NK-92 (cell line): Measurements from ENCODE around the gene NSG2.
"Not testable (repeated sequence)": the region's sequence is repeated elsewhere in the genome, so short reads cannot be mapped to it uniquely, and the experiment has no call there.

Experiments
- DNase-seq: peaks from one replicate; lab custom pipeline; 2025; ENCODE audit not compliant: unreplicated experiment; lab: John Stamatoyannopoulos, UW

The NSG2 gene

DNA sequence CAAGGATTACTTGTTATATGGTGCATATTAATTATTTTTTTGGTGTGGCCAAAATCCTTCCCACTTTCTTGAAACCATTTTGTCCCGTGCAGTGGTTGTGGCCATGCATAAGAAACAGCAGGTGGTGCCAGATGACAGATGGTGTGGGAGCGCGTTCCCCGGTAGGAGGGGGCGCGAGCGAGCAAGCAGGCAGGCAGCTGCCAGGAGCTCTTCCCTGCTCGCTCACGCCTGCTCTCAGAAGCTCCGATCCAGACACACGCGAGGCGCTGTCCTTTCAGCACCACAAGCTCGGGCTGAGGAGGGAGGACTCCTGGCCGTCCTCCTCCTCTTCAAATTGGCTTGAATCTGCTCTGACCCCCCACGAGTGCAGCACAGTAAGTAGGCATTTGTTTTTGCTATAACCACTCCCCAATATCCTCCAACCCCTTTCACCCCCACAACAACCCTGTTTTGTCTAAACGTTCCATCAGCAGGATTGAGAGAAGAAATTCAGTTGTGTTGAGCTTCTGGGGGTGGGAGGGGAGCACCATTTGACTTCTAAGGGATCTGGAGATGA, at the start of gene NSG2:
Gene NSG2 (plus strand): TSS at position 237 of the 556 bp plus-strand sequence. CDS start 1,050 bp downstream, outside the sequence.
- DNase-seq = no peak

DNA sequence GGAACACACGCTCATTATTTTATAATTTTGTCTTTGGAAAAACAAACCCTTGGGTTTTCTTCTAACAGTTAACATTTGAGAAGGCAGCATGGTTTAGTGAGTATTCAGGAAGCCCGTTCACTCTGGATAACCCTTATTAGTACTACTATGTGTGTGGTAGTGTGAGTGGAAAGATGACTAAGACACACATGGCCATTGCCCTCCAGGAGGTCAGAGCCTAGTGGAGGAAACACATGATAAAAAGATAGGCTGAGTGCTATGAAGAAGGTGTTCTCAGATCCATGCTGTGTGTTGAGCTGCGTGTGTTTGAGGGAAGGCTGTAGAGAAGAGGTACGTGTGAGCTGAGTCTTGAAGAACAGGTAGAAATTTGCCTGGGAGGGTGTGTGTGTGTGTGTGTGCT, 48.2 kb upstream of the NSG2 start:
- DNase-seq = no peak

DNA sequence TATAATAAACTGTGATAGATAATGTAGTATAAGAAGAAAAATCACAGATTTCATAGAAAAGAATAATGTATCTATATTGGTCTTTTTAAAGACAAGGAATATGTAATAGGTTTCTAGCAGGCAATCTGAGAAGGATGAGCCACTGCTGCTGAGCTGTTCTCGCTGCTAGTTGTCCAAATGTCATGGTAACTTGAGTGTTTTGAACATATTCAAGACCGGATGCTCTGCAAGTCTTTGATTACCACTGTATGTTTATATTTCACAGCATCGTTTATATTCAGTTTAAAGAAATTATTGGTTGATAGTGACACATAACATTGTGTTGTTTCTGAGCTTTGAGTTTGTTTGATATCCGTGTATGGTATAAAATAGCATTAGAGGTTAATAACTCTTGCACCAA, 47.0 kb upstream of the NSG2 start:
- no peak for DNase-seq

DNA sequence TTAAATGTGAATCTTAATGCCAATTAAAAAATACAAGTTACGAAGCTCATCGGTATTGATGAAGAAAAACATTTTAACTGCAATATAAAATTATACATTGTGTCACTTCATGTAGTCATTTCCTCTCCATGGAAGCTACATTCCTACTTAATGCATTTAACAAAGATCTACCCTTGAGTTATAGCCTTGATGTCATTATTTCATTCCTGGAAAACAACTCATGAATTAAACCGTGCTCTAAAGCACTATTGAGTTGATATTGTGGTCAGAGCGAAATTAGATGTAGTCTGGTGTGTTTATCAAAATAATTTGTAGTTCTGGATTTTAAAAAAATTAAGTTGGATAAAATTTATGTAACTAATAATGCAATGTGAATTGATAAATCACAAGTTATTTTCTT, 45.4 kb upstream of the NSG2 start:
- no peak for DNase-seq

DNA sequence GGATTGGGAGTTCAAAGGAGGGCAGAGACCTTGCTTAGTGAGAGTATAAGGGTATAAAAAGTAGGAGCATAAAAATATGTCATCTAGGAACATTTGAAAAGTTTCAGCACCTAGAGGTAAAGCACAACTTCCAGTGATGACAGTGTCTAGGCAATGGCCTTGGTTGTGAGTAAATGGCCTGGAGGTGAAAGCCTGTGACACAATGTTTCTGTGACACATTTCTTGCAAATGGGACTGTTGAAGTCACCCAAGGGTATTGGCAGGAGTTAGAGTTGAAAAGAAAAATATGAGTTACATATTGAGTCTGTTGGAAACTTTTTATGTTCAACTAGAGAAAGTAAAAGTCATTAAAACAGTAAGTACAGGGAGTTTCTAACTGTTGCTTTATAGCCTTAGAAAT, 41.7 kb upstream of the NSG2 start:
- no peak for DNase-seq

DNA sequence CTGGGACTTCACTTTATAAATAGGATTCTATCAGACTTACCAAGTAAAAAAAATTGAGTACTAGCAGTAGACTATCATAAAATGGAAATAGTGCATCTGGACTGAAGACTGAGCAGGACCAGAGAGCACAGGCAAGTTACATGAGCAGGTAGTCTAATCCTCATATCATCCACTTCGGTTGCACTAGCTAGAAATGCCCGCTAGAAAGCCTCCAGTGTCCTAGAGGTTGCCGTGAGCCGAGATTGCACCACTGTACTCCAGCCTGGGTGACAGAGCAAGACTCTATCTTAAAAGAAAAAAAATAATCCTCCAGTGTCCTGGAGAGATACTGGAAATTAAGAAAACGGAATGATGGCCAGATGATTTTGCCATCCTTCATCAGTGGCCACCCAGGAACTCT, 36.6 kb upstream of the NSG2 start:
- no peak for DNase-seq

DNA sequence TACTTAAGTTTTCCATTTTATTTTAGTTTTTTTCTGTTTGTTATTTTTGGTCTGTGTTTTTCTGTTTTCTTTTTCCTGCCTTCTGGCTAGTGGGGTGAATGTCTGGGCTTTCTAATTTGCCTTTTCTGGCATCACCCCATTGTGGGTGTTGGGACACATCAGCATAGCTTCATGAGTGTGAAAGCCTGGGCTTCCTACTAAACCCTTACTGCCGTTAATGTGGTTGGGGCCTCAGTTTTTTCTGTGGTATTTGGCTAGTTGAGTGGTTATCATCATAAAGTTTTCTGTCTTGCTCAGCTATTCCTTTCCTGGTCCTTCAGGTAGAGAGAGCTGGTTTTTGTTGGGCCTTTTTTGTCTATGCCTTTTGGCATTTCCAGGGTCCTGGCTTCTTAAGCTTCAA, 35.1 kb upstream of the NSG2 start:
- DNase-seq = no peak

DNA sequence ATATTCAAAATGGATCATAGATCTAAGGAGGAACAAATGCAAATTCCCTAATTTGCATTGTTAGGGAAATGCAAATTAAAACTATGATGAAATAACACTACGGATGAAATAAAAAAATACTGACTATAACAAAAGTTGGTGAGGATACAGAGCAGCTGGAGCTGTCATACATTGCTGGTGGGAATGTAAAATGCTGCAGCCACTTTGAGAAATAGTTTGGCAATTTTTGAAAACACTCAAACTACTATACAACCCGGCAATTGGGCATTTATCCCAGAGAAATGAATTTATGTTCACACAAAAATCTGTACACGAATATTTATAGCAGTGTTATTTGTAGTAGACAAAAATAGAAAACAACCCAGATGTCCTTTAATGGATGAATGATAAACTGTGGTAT, 34.1 kb upstream of the NSG2 start:
- DNase-seq = no peak

DNA sequence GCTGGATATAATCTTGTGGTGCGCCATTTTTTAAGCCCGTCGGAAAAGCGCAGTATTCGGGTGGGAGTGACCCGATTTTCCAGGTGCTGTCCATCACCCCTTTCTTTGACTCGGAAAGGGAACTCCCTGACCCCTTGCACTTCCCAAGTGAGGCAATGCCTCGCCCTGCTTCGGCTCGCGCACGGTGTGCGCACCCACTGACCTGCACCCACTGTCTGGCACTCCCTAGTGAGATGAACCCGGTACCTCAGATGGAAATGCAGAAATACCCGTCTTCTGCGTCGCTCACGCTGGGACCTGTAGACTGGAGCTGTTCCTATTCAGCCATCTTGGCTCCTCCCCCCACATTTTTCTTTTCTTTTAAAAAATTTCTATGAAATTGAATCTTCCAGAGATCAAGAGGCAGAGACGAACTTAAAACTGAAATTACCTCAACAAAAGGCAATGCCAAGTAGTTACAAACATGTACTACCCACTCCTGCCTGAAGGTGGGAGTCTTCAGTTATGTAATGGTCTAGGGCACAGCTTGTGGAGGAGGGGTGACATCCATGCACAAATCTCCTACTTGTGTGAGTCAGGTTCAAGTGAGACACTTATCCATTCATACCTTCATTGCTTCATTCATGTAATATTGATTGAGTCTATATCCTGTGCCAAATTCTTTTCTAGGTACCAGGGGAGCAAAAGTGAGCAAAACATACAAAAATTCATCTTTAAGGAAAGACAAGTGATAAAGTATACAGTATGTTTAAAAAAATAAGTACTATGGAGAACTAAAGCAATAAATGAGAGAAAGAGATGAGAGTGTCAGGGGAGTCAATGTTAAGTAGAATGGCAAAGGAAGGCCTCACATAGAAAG, 25.2 kb upstream of the NSG2 start:
- DNase-seq = not testable (repeated sequence)

DNA sequence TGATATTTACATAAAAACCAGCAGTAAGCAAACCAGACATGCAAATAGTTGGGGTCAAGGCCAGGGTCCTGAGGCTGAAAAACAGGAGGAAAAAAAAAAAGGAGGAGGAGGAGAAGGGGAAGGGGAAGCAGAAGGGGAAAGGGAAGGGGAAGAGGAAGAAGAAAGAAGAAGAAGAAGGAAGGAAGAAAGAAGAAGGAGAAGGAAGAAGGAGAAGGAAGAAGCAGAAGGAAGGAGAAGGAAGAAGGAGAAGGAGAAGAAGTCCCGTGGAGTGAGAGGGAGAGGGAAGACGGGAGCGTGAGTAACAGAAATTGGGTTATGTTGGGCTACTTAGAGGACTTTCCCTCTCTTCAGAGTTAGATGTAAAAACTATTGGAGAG, 24.6 kb upstream of the NSG2 start:
- no peak for DNase-seq

DNA sequence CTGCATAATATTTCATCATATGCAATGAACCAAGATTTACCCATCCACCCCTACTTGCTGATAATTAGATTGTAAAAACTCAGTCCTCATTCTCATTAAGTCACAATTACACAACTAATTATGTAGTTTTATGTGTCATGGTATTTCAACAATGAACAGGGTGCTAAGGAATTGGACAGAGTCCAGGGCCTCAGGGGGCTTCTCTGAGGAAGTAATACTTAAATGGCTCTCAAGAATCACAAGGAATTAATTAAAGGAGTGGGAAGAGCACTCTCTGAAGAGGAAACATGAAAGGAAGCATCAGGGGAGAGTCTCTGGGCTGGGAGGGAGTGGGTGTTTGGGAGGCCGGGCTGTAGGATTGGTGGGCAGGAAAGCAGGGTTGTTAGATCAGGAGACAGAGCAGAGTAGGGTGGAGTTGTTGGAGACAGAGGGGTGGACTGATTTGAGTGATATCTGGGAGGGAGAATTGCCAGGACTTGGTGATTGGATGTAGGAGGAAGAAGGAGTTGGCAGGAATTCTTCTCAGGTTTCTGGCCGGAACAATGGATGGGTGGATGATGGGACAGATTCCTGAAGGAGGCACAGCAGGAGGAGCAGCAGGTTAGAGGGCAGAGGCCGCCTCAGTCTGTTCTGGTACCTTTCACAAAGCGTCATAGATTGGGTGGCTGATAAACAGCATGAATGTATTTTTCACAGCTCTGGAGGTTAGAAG, 23.0 kb upstream of the NSG2 start:
- DNase-seq = no peak

DNA sequence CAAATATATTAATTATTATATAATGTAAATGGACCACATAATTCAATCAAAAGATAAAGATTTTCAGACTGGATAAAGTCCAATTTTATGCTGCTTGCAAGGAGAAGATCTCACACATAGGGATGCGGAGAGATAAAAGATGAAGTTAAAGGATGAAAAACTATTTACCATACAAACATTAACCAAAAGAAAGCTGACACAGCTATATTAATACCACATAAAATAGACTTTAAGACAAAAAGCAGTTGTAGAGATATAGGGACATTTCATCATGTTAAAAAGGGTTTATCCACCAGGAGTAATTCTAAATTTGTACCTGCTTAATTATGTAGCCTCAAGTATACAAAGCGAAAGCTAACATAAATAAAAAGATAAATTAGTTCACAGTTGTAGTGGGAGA, 15.2 kb upstream of the NSG2 start:
- no peak for DNase-seq

DNA sequence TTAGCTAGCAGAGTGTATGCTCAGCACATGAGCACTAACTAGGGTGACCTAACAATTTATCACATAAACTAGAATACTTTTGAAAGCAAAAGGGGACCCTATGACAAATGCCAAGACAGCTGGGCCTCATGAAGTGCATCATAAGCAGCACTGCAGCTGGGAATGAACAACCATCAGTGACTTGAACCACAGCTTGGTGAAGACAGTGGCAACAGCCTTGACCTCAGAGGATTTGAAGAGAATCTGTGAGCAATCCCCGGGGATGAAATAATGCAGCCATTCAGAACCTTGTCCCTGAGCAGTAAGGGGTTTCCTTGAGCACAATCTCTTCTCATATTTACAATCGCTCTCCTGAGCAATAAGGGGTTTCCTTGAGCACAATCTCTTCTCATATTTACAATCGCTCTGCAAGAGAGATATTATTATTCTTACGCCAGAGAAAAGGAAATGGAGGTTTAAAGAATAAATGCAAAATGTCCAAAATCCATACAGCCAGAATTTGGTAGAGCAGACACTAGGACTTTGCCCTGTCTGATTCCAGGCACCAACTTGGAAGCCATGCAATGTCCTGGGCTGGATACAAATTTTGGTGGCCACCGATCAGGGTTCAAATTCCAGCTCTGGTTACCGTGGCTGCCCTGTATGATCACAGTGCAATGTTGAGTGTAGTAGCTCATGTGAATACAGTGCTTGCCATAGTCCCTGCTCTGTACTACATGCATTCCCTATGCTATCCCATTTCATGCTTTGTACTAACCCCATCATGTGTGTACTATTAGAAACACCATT, 846 bp upstream of the NSG2 start:
- DNase-seq = no peak

DNA sequence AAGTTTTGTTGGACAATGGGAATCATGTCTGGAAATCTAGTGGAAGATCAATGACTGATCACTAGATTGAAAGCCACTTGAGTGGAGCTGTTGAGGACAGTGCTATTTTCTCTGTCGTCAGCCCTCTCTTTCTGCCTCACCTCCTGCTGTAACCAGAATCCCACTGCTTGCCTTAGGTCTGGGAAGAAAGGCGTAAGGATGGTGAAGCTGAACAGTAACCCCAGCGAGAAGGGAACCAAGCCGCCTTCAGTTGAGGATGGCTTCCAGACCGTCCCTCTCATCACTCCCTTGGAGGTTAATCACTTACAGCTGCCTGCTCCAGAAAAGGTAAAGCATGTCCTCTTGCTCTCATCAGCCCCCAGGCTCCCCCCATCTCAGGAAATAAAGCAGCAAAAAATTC, 1.1 kb downstream of the NSG2 start:
- no peak for DNase-seq

DNA sequence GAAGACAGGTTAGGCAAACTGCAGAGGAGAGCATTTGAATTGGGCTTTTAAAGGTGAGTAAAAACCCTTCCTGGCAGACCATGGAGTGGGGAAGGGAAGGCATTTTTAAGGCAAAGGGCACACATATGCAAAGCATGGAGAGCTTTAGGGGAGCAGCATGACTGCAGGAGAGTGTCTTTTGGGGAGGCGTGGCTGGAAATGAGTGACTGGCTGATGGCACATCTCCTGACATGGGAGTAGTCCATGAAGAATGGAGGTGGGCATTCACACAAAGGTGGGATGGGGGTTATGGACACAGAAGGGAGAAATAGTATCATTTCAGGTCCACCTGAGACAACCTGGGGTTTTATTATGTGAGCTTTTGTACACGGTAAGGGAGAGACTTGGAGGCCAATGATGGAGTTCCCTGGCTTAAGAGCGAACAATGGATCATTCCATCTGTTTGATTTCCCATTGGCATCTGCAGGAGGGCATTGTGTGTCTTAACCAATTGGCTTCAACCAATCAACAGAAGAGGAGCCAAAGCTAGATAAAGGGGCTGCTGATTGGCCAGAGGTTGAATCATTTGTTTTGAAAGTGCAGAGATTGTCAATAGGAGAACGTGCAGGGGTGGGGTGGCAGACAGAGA, 2.1 kb downstream of the NSG2 start:
- DNase-seq = no peak

DNA sequence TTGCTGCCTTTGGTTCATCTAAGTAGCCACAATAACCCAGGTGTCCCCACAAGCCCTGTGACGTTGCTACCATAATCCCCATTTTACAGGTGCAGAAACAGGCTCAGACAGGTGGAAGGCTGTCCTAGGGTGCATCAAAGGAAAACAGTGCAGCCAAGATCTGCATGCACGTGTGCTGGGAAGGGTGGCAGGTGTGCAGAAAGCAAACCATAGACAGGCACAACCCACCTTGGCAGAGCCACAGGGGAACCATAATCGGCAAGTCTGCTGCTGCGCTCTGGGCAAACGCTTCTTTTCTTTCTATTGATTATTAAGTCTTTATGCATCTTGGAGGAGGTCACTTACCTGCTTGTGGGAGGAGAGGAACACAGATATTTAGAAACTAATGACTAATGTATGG, 7.1 kb downstream of the NSG2 start:
- DNase-seq = no peak

DNA sequence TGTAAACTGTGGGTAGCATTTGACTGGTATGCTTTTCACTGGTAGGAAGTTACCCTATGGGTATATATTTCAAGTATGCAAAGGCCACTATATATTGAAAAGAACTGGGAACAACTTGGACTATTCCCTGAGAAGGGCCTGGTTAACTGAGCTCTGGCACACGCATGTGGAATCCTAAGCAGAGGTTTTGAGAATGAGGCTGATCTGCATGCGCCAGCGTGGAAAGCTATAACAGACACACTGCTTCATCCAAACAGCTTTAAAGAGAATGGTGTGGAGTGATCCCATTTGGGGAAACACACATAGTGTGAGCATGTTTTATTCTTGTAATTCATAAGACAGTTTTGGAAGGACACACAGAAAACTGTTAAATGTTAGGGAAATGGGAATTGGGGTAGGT, 8.4 kb downstream of the NSG2 start:
- no peak for DNase-seq

DNA sequence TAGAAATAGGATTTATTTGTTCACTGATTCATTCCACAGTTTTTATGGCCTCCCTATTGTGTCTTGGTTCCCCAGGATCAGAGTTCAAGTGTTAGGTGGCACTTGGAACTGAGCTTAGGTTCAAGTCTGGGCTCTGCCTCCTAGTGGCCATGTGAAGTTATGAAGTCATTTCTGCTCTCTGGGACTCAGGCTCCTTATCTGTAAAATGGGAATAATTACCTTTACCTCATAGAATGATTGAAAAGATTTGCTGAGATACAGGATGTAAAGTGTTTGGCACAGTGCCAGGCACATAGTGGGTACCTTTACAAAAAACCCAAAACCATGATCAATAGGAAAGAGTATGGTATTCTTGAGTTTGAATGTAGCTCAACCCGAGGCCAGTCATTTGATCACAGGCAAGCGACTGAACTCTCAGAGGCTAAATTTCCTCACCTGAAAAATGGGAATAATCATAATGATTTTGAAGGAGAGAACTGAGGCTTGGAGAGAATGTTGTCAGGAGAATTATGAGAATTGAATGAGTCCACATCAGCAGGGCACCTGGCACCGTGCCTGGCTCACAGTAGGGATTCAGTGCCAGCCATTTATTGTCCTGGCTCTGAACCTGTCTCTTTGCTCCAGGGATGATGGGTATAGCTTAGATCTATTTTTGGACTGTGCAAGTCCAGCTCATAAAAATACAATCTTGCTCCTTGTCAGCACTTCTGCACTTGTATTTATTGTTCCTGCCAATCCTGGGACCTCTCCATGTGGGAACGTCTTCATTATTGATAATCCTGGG, 10.8 kb downstream of the NSG2 start:
- no peak for DNase-seq

DNA sequence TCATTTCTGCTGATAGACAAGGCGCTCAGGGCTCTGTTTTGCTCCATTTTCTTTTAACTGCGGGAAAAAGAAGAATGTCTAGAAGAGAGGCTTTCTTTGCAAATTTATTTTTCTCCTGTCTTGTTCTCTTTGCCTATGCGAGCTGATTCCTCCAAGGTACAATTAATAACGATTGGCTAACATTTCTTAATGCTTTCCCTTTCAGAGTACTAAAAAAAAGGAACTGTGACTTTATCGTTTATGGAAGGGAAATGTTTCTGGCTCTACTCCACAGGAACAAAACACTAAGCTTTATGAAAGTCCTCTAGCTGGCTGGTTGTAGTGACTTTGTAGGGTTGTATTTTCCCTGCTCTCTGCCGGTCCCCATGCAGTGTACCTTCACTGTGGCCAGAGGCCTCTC, 11.7 kb downstream of the NSG2 start:
- DNase-seq = no peak

DNA sequence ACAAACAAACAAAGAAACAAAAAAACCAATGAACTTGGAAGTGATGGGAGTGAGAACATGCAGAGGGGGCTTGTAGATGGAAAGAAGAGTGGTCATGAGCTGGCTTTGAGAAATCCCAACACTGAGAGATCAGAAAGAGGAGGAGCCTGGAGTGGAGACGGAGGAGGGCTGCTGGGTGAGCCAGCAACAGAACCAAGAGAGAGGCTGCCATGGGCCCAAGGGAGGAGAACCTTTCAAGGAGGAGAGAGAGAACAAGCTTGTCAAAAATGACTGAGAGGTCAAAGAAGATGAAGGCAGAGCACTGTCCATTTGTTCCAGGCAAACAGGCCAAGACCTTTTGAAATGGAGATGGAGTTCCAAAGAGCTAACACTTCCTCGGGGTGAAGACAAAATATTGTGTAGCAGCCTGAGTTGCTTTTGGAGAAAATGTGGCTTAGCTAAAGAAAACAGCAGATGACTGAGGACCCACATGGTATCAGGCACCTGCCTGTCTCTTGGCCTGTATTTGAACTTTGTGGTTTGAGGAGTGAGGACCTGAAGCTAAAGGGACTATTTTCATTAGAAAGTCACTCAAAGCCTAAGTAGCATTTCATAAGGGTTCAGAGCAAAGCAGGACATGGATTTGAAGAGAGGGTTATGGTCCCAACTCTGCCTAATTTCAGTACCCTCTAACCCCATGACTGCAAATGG, 13.1 kb downstream of the NSG2 start:
- no peak for DNase-seq
